Measurements from ENCODE around the gene RPS18.
"Not testable (repeated sequence)": the region's sequence is repeated elsewhere in the genome, so short reads cannot be mapped to it uniquely, and the experiment has no call there.

RPS18 gene

GRCh38 chr6:33254591-33254990 lies 17.3 kb upstream of the RPS18 start:
- Histone ChIP-seq H4K91ac (ENCODE audit: low read depth, low read length, poor library complexity) (no peak overlapping the region), H2BK5ac (ENCODE audit: low read length) (no peak overlapping the region), H3K4me3 (ENCODE audit: low read length in 2 of 2) (no peak overlapping the region), H2BK12ac (ENCODE audit: low read length) (no peak overlapping the region), H3K79me1 (ENCODE audit: low read depth, low read length) (no peaks in the 10 kb centered on the region), H4K8ac (ENCODE audit: low read depth, low read length) (no peak overlapping the region), H3K14ac (ENCODE audit: low read length) (no peak overlapping the region), H3K9ac (ENCODE audit: low read depth, low read length, poor library complexity) (no peak overlapping the region), H3K4me2 (ENCODE audit: insufficient read depth, low read length, poor library complexity, severe bottlenecking) (no peak overlapping the region), H3K23ac (ENCODE audit: low read depth, low read length, poor library complexity) (no peak overlapping the region), H3K9me3 (replicated peaks in 1 of 2; ENCODE audit: control insufficient read depth in 2 of 2, insufficient read depth in 1 of 2, low read depth in 1 of 2, low read length in 2 of 2) (no peaks in the 10 kb centered on the region), H3K27ac (replicated peaks; ENCODE audit: low read length) (no peak overlapping the region), H2AFZ (ENCODE audit: low read length) (no peak overlapping the region), H2BK120ac (ENCODE audit: low read depth, low read length) (no peak overlapping the region), H3K36me3 (replicated peaks in 1 of 2; ENCODE audit: control insufficient read depth in 2 of 2, insufficient read depth in 2 of 2, low read length in 2 of 2) (peaks cover 5 to 52% of the 10 kb centered on the region in 2 donors), H3K4me1 (ENCODE audit: control insufficient read depth in 2 of 2, insufficient read depth in 1 of 2, low read depth in 1 of 2, low read length in 2 of 2) (peaks cover 4 to 8% of the 10 kb centered on the region in 2 donors), H3K27me3 (ENCODE audit: control insufficient read depth in 3 of 3, insufficient read depth in 3 of 3, low read depth in 1 of 3, low read length in 3 of 3) (no peaks in the 10 kb centered on the region), H3K4ac (ENCODE audit: low read length) (no peak overlapping the region), H3K18ac (ENCODE audit: low read length) (no peak overlapping the region), H2BK15ac (ENCODE audit: low read length) (no peak overlapping the region), H2AK5ac (ENCODE audit: low read depth, low read length) (no peak overlapping the region)
- no CpG with 5 or more reads among the region's 4 CpGs for WGBS, 2 donors (ENCODE audit: extremely low coverage in 2 of 2, insufficient read length in 2 of 2, insufficient replicate concordance in 1 of 2)
- no peak for DNase-seq (ENCODE audit: low spot score)

DNA sequence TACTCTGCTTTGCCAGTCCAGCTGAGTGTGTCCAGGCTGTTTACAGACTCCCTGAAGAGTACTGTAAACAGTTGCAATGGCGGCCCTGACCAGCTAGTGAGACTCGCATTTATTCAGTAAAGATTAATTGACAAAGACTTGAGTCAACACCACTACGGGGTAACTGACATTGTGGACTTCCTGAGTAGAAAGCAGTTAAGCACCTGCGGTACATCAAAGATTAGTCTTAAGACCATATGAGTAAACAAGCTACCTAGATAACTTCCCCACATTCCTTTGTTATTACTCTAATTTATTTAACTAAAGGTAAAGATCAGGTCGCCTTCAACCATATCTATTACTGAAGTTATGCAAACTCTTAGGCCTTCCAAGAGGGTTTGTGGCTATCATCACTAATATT lies 12.8 kb upstream of the RPS18 start:
- H3K23ac ChIP-seq (ENCODE audit: low read depth, low read length, poor library complexity): no peak overlapping the region
- H3K36me3 ChIP-seq (replicated peaks in 1 of 2; ENCODE audit: control insufficient read depth in 2 of 2, insufficient read depth in 2 of 2, low read length in 2 of 2): peaks cover 7 to 72% of the 10 kb centered on the region in 2 donors
- H3K4me3 ChIP-seq (ENCODE audit: low read length in 2 of 2): no peak overlapping the region
- no peak overlapping the region for H2BK120ac ChIP-seq (ENCODE audit: low read depth, low read length)
- H2AK5ac ChIP-seq (ENCODE audit: low read depth, low read length): no peak overlapping the region
- no peak overlapping the region for H2AFZ ChIP-seq (ENCODE audit: low read length)
- no peak overlapping the region for H3K14ac ChIP-seq (ENCODE audit: low read length)
- no peak overlapping the region for H4K91ac ChIP-seq (ENCODE audit: low read depth, low read length, poor library complexity)
- no peak overlapping the region for H3K4me2 ChIP-seq (ENCODE audit: insufficient read depth, low read length, poor library complexity, severe bottlenecking)
- H3K27ac ChIP-seq (replicated peaks; ENCODE audit: low read length): no peak overlapping the region
- no peak overlapping the region for H2BK15ac ChIP-seq (ENCODE audit: low read length)
- H2BK12ac ChIP-seq (ENCODE audit: low read length): no peak overlapping the region
- no peak for DNase-seq (ENCODE audit: low spot score)
- H3K9ac ChIP-seq (ENCODE audit: low read depth, low read length, poor library complexity): peak overlapping the region; percentile 4
- H3K18ac ChIP-seq (ENCODE audit: low read length): no peak overlapping the region
- H3K79me1 ChIP-seq (ENCODE audit: low read depth, low read length): no peaks in the 10 kb centered on the region
- no peak overlapping the region for H3K4ac ChIP-seq (ENCODE audit: low read length)
- WGBS, 2 donors (ENCODE audit: extremely low coverage in 2 of 2, insufficient read length in 2 of 2, insufficient replicate concordance in 1 of 2): no CpG with 5 or more reads among the region's 5 CpGs
- no peaks in the 10 kb centered on the region for H3K27me3 ChIP-seq (ENCODE audit: control insufficient read depth in 3 of 3, insufficient read depth in 3 of 3, low read depth in 1 of 3, low read length in 3 of 3)
- no peaks in the 10 kb centered on the region for H3K4me1 ChIP-seq (ENCODE audit: control insufficient read depth in 2 of 2, insufficient read depth in 1 of 2, low read depth in 1 of 2, low read length in 2 of 2)
- no peak overlapping the region for H4K8ac ChIP-seq (ENCODE audit: low read depth, low read length)
- no peak overlapping the region for H2BK5ac ChIP-seq (ENCODE audit: low read length)
- no peaks in the 10 kb centered on the region for H3K9me3 ChIP-seq (replicated peaks in 1 of 2; ENCODE audit: control insufficient read depth in 2 of 2, insufficient read depth in 1 of 2, low read depth in 1 of 2, low read length in 2 of 2)

DNA sequence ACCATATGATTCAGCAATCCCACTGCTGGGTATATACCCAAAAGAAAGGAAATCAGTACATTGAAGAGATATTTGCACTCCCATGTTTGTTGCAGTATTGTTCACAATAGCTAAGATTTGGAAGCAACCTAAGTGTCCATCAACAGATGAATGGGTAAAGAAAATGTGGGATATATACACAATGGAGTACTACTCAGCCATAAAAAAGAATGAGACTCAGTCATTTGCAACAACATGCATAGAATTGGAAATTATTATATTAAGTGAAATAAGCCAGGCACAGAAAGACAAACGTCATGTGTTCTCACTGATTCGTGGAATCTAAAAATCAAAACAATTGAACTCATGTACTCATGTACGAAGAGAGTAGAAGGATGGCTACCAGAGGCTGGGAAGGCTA lies 9.4 kb upstream of the RPS18 start:
- H3K4ac ChIP-seq (ENCODE audit: low read length); DNase-seq (ENCODE audit: low spot score): not testable (repeated sequence)
- no CpG with 5 or more reads among the region's 3 CpGs for WGBS, 2 donors (ENCODE audit: extremely low coverage in 2 of 2, insufficient read length in 2 of 2, insufficient replicate concordance in 1 of 2)

GRCh38 chr6:33264015-33264414 lies 7.9 kb upstream of the RPS18 start:
- no peak overlapping the region for H2AK5ac ChIP-seq (ENCODE audit: low read depth, low read length)
- H3K27ac ChIP-seq (replicated peaks; ENCODE audit: low read length): no peak overlapping the region
- no peak overlapping the region for H2BK120ac ChIP-seq (ENCODE audit: low read depth, low read length)
- no peak overlapping the region for H3K4me3 ChIP-seq (ENCODE audit: low read length in 2 of 2)
- no peak overlapping the region for H3K18ac ChIP-seq (ENCODE audit: low read length)
- H3K14ac ChIP-seq (ENCODE audit: low read length): no peak overlapping the region
- DNase-seq (ENCODE audit: low spot score): no peak
- peak overlapping the region; percentile 31 for H3K23ac ChIP-seq (ENCODE audit: low read depth, low read length, poor library complexity)
- no peak overlapping the region for H3K4ac ChIP-seq (ENCODE audit: low read length)
- no peak overlapping the region for H2BK5ac ChIP-seq (ENCODE audit: low read length)
- no peaks in the 10 kb centered on the region for H3K4me1 ChIP-seq (ENCODE audit: control insufficient read depth in 2 of 2, insufficient read depth in 1 of 2, low read depth in 1 of 2, low read length in 2 of 2)
- H4K8ac ChIP-seq (ENCODE audit: low read depth, low read length): no peak overlapping the region
- no peak overlapping the region for H2BK15ac ChIP-seq (ENCODE audit: low read length)
- H3K9me3 ChIP-seq (replicated peaks in 1 of 2; ENCODE audit: control insufficient read depth in 2 of 2, insufficient read depth in 1 of 2, low read depth in 1 of 2, low read length in 2 of 2): no peaks in the 10 kb centered on the region
- no peaks in the 10 kb centered on the region for H3K79me1 ChIP-seq (ENCODE audit: low read depth, low read length)
- peaks cover 34 to 95% of the 10 kb centered on the region in 2 donors for H3K36me3 ChIP-seq (replicated peaks in 1 of 2; ENCODE audit: control insufficient read depth in 2 of 2, insufficient read depth in 2 of 2, low read length in 2 of 2)
- peak overlapping the region; percentile 10 for H2BK12ac ChIP-seq (ENCODE audit: low read length)
- H4K91ac ChIP-seq (ENCODE audit: low read depth, low read length, poor library complexity): no peak overlapping the region
- WGBS, 2 donors (ENCODE audit: extremely low coverage in 2 of 2, insufficient read length in 2 of 2, insufficient replicate concordance in 1 of 2): no CpG with 5 or more reads among the region's 7 CpGs
- H3K9ac ChIP-seq (ENCODE audit: low read depth, low read length, poor library complexity): no peak overlapping the region
- no peaks in the 10 kb centered on the region for H3K27me3 ChIP-seq (ENCODE audit: control insufficient read depth in 3 of 3, insufficient read depth in 3 of 3, low read depth in 1 of 3, low read length in 3 of 3)
- no peak overlapping the region for H2AFZ ChIP-seq (ENCODE audit: low read length)
- no peak overlapping the region for H3K4me2 ChIP-seq (ENCODE audit: insufficient read depth, low read length, poor library complexity, severe bottlenecking)

More for the DNA sequence above, 9.4 kb upstream of the RPS18 start:
- H4K91ac ChIP-seq (ENCODE audit: low read depth, low read length, poor library complexity); H4K8ac ChIP-seq (ENCODE audit: low read depth, low read length); H3K4me2 ChIP-seq (ENCODE audit: insufficient read depth, low read length, poor library complexity, severe bottlenecking); H3K9me3 ChIP-seq (replicated peaks in 1 of 2; ENCODE audit: control insufficient read depth in 2 of 2, insufficient read depth in 1 of 2, low read depth in 1 of 2, low read length in 2 of 2); H3K14ac ChIP-seq (ENCODE audit: low read length); H2AFZ ChIP-seq (ENCODE audit: low read length); H3K4me1 ChIP-seq (ENCODE audit: control insufficient read depth in 2 of 2, insufficient read depth in 1 of 2, low read depth in 1 of 2, low read length in 2 of 2); H3K27me3 ChIP-seq (ENCODE audit: control insufficient read depth in 3 of 3, insufficient read depth in 3 of 3, low read depth in 1 of 3, low read length in 3 of 3); H3K18ac ChIP-seq (ENCODE audit: low read length); H2BK120ac ChIP-seq (ENCODE audit: low read depth, low read length); H2BK12ac ChIP-seq (ENCODE audit: low read length); H3K23ac ChIP-seq (ENCODE audit: low read depth, low read length, poor library complexity); H2AK5ac ChIP-seq (ENCODE audit: low read depth, low read length); H2BK15ac ChIP-seq (ENCODE audit: low read length); H3K9ac ChIP-seq (ENCODE audit: low read depth, low read length, poor library complexity); H2BK5ac ChIP-seq (ENCODE audit: low read length); H3K4me3 ChIP-seq (ENCODE audit: low read length in 2 of 2); H3K27ac ChIP-seq (replicated peaks; ENCODE audit: low read length); H3K79me1 ChIP-seq (ENCODE audit: low read depth, low read length): not testable (repeated sequence)
- peaks cover 28 to 91% of the 10 kb centered on the region in 2 donors for H3K36me3 ChIP-seq (replicated peaks in 1 of 2; ENCODE audit: control insufficient read depth in 2 of 2, insufficient read depth in 2 of 2, low read length in 2 of 2)
